Measurements from ENCODE around the gene MAPK4.

DNA sequence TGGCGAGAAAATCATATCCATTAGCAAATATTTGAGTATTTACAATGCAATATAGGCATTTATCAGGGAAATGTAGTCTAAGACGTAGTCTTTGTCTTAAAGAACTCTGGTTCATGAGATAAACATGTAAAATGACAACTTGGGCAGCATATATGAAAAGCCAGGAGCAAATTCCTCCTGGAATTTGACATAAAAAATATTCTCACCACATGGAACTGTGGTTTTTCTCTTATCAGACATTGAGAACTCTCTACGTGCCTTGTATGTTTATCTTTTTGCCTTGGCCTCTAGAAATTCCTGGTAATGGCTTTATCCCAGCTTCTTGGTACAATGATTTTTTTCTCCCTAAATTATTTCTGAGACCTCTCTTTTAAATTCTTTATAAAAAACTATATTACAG lies 2.8 kb downstream of the MAPK4 start:
- TF ChIP-seq, protein P1, sequence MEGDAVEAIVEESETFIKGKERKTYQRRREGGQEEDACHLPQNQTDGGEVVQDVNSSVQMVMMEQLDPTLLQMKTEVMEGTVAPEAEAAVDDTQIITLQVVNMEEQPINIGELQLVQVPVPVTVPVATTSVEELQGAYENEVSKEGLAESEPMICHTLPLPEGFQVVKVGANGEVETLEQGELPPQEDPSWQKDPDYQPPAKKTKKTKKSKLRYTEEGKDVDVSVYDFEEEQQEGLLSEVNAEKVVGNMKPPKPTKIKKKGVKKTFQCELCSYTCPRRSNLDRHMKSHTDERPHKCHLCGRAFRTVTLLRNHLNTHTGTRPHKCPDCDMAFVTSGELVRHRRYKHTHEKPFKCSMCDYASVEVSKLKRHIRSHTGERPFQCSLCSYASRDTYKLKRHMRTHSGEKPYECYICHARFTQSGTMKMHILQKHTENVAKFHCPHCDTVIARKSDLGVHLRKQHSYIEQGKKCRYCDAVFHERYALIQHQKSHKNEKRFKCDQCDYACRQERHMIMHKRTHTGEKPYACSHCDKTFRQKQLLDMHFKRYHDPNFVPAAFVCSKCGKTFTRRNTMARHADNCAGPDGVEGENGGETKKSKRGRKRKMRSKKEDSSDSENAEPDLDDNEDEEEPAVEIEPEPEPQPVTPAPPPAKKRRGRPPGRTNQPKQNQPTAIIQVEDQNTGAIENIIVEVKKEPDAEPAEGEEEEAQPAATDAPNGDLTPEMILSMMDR (IDR thresholded peaks at IDR 0.05): no peak
- TF ChIP-seq POLR2AphosphoS5 (IDR thresholded peaks at IDR 0.05): no peak
- TF ChIP-seq POLR2A (IDR thresholded peaks at IDR 0.05): no peak
- no peak for TF ChIP-seq EP300 (IDR thresholded peaks at IDR 0.05)

Measured in sigmoid colon (tissue), 4 donors.